ENCODE data around the gene KANK2.
"Not testable (repeated sequence)": the region's sequence is repeated elsewhere in the genome, so short reads cannot be mapped to it uniquely, and the experiment has no call there.

KANK2 gene

DNA sequence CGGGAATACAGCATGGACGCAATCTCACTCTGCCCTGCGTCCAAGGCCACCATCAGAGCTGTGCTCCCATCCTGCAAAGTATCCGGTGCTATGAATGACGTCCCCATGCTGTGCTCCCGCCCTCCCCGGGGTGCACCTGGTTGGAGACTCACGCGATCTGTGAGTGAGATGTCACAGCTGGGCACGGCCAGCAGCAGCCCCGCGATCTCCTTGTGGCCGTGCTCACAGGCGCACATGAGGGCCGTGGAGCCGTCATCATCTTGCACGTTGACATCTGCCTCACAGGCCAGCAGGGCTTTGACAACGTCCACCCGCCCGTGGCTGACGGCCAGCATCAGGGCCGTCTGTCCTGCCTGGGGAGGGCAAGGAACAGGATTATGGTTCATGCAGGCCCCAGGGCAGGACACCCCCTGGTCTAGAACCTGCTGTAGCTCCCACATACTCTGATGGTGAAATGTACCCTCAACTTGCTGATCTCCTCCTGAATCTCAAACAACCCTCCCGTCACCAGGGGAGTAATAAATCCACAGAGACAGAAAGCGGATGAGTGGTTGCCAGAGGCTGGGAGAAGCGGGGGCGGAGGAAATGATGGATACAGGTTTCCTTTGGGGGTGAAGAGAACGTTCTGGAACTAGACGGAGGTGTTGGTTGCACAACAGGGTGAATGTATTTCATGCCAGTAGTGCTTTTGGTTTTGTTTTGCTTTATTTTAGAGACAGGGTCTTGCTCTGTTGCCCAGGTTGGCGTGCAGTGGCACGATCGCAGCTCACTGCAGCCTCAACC is 27.3 kb downstream of the KANK2 start:
- DNase-seq = no peak

GRCh38 chr19:11168568-11168967 is 28.8 kb downstream of the KANK2 start:
- peak; percentile 99 for DNase-seq

DNA sequence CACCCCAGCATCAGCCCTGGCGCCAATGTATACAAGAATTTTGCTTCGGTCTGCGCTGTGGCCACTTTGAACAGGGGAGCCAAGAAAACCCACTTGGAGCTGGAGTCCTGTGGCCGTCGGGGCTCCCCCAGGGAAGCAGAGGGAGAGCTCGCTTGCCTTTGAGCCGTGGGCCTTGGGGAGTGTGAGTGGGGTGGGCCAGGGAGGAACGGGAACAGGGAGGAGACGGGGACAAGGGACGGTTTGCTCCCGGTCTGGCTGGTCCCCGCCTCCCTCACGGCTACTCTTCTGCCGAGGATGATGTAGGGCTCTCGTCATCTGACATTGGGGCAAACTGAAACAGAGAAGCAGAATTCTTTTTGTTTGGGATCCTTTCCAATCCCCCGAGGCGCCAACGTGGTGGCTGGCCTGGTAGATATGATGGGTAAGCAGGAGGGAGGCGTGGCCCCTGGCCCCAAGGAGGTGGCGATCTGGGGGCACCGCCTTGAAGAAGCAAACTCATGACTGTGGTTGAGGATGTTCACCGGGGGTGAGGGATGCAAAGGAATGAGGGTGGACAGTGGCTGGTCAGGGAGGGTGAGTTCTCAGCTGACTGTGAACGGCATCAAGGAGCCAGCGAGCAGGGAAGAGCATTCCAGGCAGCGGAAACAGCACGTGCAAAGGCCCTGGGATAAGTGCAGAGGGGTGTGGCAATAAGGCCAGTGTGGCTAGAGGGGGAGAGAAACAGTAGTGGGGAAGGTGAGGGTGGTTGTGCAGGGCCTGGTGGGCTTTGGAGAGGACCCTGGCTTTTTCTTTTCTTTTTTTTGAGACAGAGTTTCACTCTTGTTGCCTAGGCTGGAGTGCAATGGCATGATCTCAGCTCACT is 30.8 kb downstream of the KANK2 start:
- DNase-seq = no peak

- DNase-seq = no peak
Observed at GRCh38 chr19:11165486-11166030, 31.8 kb downstream of the KANK2 start.

- no peak for DNase-seq
Observed at GRCh38 chr19:11164879-11165406, 32.4 kb downstream of the KANK2 start.

DNA sequence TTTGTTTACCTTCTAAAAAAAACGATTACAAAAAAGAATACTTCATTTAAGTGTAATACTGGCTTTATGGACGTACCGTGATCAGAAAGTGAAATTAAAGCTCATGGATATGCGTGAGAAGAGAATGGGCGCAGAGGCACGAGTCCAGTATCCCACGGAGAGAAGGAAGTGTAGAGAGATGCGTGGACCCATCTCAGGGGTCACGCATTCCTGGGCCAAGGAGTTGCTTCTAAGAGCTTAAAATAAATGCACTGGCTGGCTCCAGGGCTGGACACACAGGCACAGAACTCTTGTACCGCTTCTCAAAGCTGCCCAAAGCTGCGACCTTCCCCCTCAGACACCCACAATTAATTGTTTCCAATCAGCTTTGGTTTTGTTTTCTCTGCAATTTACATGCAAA is 33.0 kb downstream of the KANK2 start:
- no peak for DNase-seq

DNA sequence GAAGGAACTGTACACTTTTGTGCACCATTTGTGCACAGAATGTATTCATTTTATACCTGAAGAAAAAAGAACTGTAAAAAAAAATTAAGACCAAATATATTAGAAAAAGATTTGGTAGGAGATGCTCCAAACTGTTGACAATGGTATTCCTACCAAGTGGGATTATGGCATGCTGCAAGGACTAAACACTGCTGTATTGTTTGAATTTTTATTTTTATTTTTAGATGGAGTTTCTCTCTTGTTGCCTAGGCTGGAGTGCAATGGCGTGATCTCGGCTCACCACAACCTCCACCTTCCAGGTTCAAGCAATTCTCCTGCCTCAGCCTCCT is 36.9 kb downstream of the KANK2 start:
- not testable (repeated sequence) for DNase-seq

DNA sequence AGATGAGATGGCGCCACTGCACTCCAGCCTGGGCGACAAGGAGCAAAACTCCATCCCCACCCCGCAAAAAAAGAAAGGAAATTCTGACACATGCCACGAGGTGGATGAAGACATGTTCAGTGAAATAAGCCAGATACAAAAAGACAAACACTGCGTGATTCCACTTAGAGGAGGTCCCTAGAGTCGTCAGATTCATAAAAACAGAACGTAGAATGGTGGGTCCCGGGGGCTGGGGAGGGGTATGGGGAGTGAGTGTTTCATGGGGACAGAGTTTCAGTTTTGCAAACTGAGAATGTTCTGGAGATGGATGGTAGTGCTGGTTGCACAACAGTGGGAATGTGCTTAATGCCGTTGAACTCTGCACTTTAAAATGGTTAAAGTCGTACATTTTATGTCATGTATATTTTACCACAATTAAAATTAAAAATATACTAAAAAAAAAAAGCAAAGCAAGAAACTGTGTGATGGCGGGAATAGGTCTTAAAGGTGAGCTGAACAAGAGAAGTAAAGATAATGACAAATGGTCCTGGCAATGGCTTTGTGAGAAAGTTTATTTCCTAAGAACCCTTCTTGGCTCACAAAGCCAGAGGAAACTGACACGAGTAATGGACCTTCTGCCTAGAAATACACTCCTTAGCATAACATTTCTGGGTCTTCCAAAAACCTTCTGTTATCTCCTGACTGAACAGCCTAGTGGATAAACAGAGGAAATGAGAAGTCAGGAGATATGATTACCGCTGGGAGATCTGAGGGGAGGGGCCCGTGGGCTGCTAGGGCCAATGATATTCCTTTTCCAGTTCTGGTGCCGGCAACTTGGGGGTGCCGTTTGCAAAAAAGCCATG is 37.5 kb downstream of the KANK2 start:
- no peak for DNase-seq

DNA sequence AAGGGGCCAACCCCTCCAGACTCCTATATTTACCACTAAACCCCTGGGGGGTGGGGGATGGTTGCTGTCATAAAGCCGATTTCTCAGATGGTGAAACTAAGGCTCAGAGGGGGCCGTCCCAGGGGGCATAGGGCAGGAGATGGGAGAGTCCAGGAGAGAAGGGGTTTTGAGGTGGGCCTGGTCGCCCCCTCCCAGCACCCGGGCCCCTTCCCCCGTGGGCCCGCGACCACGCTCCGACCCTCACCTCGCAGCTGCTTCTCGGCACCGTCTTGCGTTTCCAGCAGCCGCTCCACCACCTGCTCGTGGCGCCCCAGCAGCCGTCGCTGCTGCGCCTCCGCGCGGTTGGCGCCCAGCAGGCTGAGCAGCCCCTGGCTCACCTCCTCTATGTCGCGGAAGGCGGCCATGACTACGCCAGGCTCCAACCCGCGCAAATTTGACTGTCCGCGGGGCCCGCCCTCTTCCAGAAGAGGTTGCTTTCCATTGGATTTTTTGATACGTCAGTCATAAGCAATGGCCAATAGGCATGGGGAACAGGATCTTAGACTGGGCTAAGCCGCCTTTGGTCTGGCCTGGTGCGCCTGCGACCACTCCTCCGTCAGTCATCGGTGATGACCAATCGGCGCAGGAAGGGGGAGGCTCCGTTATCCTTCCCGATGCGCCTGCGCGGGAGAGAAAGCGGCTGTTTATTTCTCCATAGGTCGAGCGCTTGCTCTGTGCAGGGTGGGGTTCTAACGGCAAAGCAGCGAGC is 41.8 kb downstream of the KANK2 start, which contains the start of gene SPC24:
SPC24 (minus strand) TSS at position 410 of the 748 bp plus-strand sequence; CDS start at position 404, 6 bp downstream.
- DNase-seq = peak; percentile 98

DNA sequence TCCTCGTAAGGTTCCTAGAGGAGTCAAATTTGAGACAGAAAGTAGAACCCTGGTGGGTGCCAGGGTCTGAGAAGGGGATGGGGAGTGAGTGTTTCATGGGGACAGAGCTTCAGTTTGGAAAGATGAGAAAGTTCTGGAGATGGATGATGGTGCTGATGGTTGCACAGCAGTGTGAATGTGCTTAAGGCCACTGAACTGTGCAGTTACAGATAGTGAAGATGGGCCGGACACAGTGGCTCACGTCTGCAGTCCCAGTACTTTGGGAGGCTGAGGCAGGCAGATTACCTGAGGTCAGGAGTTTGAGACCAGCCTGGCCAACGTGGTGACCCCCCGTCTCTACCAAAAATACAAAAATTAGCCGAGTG is 42.7 kb downstream of the KANK2 start:
- DNase-seq = no peak

GRCh38 chr19:11152318-11153062 is 44.9 kb downstream of the KANK2 start:
- DNase-seq = peak; percentile 52

- no peak for DNase-seq
Observed at GRCh38 chr19:11151181-11151580, 46.2 kb downstream of the KANK2 start.

GRCh38 chr19:11148001-11148400 is 49.3 kb downstream of the KANK2 start:
- no peak for DNase-seq

DNA sequence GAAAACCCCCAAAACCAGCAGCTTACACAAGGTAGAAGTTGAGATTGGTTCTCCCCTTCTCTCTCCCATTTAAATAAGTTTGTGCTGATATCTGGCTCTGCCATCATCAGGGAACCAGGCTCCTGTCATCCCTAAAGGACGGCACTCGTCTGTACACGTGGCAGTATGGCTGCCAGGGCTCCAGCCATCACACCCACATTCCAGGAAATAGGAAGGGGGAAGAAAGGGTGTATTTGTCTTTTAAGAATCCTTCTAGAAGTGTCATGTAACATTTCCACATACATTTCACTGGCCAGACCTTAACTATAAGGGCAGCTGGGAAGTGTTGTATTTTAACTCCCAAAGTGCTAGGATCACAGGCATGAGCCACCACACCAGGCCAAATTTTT is 51.8 kb downstream of the KANK2 start:
- no peak for DNase-seq

- DNase-seq = peak; percentile 90
Observed at GRCh38 chr19:11142528-11143171, 54.7 kb downstream of the KANK2 start.

DNA sequence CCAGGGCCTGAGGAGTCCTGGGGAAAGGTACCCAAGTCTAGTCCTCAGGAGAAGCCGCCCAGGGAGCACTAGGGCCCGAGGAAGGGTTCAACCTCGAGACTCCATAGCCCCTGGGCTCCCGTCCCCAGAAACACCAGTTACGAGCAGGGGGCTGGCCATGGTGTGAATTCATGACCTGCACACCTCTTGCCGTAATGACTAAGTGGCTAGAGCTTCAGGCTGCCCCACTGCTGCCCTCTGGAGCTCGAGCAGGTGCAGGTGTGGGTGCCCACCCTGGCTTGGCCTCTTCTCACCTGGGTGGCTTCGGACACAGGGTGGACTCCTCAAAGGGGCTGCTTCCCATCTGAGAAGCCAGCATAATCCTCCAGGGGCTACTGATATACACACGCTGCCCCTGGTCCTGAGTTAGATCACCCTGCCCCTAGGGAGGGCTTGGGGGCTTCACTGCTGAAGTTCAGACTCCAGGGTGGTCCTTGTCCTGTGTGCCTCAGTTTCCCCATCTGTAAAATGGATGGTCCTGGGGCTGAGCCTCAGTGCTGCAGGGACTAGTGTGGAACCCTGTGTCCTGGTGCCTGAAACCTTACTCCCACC is 55.3 kb downstream of the KANK2 start:
- no peak for DNase-seq

- no peak for DNase-seq
Observed at GRCh38 chr19:11140896-11141295, 56.4 kb downstream of the KANK2 start.

DNA sequence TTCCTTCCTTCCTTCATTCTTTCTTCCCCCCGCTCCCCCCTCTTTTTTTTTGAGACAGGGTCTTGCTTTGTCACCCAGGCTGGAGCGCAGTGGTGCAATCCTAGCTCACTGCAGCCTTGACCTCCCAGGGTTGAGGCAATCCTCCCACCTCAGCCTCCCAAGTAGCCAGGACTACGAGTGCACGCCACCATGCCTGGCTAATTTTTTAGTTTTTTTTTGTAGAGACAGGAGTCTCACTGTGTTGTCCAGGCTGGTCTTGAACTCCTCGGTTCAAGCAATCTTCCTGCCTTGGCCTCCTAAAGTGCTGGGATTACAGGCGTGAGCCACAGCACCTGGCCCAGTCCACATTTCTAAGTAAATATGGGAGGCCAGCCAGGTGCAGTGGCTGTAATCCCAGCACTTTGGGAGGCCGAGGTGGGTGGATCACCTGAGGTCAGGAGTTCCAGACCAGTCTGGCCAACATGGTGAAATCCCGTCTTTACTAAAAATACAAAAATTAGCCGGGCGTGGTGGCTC is 57.3 kb downstream of the KANK2 start:
- DNase-seq = not testable (repeated sequence)

GRCh38 chr19:11138601-11139300 is 58.6 kb downstream of the KANK2 start:
- peak; percentile 78 for DNase-seq

Data from kidney glomerular epithelial cell (primary cell).